Hippocampal formation (tissue), 2 donors: ENCODE data around the gene GH2.
"Not testable (repeated sequence)": the region's sequence is repeated elsewhere in the genome, so short reads cannot be mapped to it uniquely, and the experiment has no call there.

Experiments used
- DNase-seq, 2 donors: peaks; one replicate each; lab custom pipeline; 2025; lab: John Stamatoyannopoulos, UW

The GH2 gene

GRCh38 chr17:63874061-63874626 lies 7.6 kb downstream of the GH2 start:
- DNase-seq: not testable (repeated sequence)

GRCh38 chr17:63873577-63873976 lies 8.2 kb downstream of the GH2 start, which contains the start of gene CSH2:
Gene CSH2, minus strand, starts transcription at chr17:63873677. Its CDS starts 63 bp downstream, at chr17:63873614.
- DNase-seq: not testable (repeated sequence)

GRCh38 chr17:63871646-63872365 lies 9.9 kb downstream of the GH2 start:
- DNase-seq: not testable (repeated sequence)

GRCh38 chr17:63870292-63870665 lies 11.5 kb downstream of the GH2 start:
- DNase-seq: not testable (repeated sequence)

- DNase-seq: not testable (repeated sequence)
Measured at GRCh38 chr17:63869491-63870291, 12.1 kb downstream of the GH2 start.

GRCh38 chr17:63866625-63867024 lies 15.1 kb downstream of the GH2 start:
- DNase-seq: not testable (repeated sequence)

- DNase-seq: no peak
Measured at GRCh38 chr17:63859257-63859656, 22.5 kb downstream of the GH2 start.

GRCh38 chr17:63856425-63856824 lies 25.3 kb downstream of the GH2 start:
- not testable (repeated sequence) for DNase-seq

- DNase-seq: no peak
Measured at GRCh38 chr17:63855185-63855584, 26.6 kb downstream of the GH2 start.

GRCh38 chr17:63854709-63855108 lies 27.0 kb downstream of the GH2 start:
- DNase-seq: no peak

GRCh38 chr17:63853260-63853659 lies 28.5 kb downstream of the GH2 start:
- DNase-seq: no peak

- DNase-seq: no peak
Measured at GRCh38 chr17:63850401-63850800, 31.3 kb downstream of the GH2 start.

GRCh38 chr17:63848834-63849689 lies 32.7 kb downstream of the GH2 start:
- DNase-seq: peak; percentile 77

- DNase-seq: no peak
Measured at GRCh38 chr17:63847525-63848249, 34.1 kb downstream of the GH2 start.

GRCh38 chr17:63845509-63845908 lies 36.2 kb downstream of the GH2 start:
- DNase-seq: no peak

GRCh38 chr17:63843910-63844677 lies 37.6 kb downstream of the GH2 start:
- DNase-seq: no peak

- DNase-seq: not testable (repeated sequence)
Measured at GRCh38 chr17:63843387-63843888, 38.3 kb downstream of the GH2 start.

- peak; percentile 98 for DNase-seq
Measured at GRCh38 chr17:63842540-63843386, 39.0 kb downstream of the GH2 start, which contains the start of gene SMARCD2. Gene SMARCD2, minus strand, starts transcription at chr17:63842685. Its CDS starts 11 bp downstream, at chr17:63842674.

GRCh38 chr17:63842173-63842539 lies 39.6 kb downstream of the GH2 start:
- DNase-seq: no peak
